HepG2 (cell line): Measurements from ENCODE around the gene DUS3L. TPM values are rescaled to one million over a fixed set of nuclear protein-coding genes. Genes with fewer than 3 reads are reported as not detected.

ENCODE experiments used
- ATAD3A ChIP-seq: sonication (generic); formaldehyde crosslinking; IDR thresholded peaks from 2 replicates; pipeline ENCODE4 v1.4.0; 2020; ENCODE audit warnings: missing genetic modification reagents
- BCLAF1 ChIP-seq: fragments of 450-650 bp; IDR thresholded peaks from 2 replicates; pipeline ENCODE4 v1.6.1; 2017; ENCODE audit warnings: mild to moderate bottlenecking
- CHCHD3 ChIP-seq: sonication (generic); formaldehyde crosslinking; IDR thresholded peaks from 2 replicates; pipeline ENCODE4 v1.8.0; 2022; ENCODE audit warnings: mild to moderate bottlenecking, missing genetic modification reagents, moderate library complexity
- DMAP1 ChIP-seq: IDR thresholded peaks from 2 replicates; pipeline ENCODE4 v1.6.1; 2016
- FOXP1 ChIP-seq, 2 experiments: fragments of 450-650 bp in 1 of 2; IDR thresholded peaks; 2 replicates each; pipeline ENCODE4 v1.6.1; 2017 to 2018; ENCODE audit warnings: antibody characterized with exemption in 1 of 2
- GLMP ChIP-seq: sonication (generic); formaldehyde crosslinking; IDR thresholded peaks from 2 replicates; pipeline ENCODE4 v1.9.0; 2021; ENCODE audit warnings: missing genetic modification reagents, mild to moderate bottlenecking, borderline replicate concordance
- HHEX ChIP-seq: IDR thresholded peaks from 2 replicates; pipeline ENCODE4 v1.6.1; 2016; ENCODE audit warnings: control low read depth
- KLF15 ChIP-seq: sonication (generic); formaldehyde crosslinking; IDR thresholded peaks from 2 replicates; pipeline ENCODE4 v1.8.1; 2023; ENCODE audit warnings: borderline replicate concordance, mild to moderate bottlenecking, inconsistent platforms, missing genetic modification reagents, mixed read lengths
- KLF16 ChIP-seq, 2 experiments: sonication (generic) in 1 of 2; formaldehyde crosslinking in 1 of 2; IDR thresholded peaks; 2 replicates each; pipeline versions ENCODE4 v1.6.1 to v1.8.0; 2016 to 2023; ENCODE audit warnings: missing genetic modification reagents in 2 of 2, missing compliant biosample characterization in 1 of 2
- KMT2A ChIP-seq: sonication (generic); formaldehyde crosslinking; IDR thresholded peaks from 2 replicates; pipeline ENCODE4 v1.4.0; 2020; ENCODE audit warnings: missing genetic modification reagents
- NR2F6 ChIP-seq, 2 experiments: IDR thresholded peaks; 2 replicates each; pipeline ENCODE4 v1.6.1; 2016; ENCODE audit warnings: antibody characterized with exemption in 1 of 2, mild to moderate bottlenecking in 1 of 2
- PATZ1 ChIP-seq: sonication (generic); formaldehyde crosslinking; IDR thresholded peaks from 2 replicates; pipeline ENCODE4 v1.4.0; 2020; ENCODE audit warnings: missing genetic modification reagents
- PPARG ChIP-seq: conservative IDR thresholded peaks from 2 replicates; pipeline ENCODE4 v1.6.1; 2016; ENCODE audit warnings: missing biosample characterization, missing genetic modification reagents
- RARG ChIP-seq: sonication (generic); formaldehyde crosslinking; IDR thresholded peaks from 2 replicates; pipeline ENCODE4 v1.4.0; 2020; ENCODE audit warnings: low read depth, mild to moderate bottlenecking, missing genetic modification reagents
- ZBTB1 ChIP-seq: sonication (generic); formaldehyde crosslinking; IDR thresholded peaks from 2 replicates; pipeline ENCODE4 v1.4.0; 2020; ENCODE audit warnings: missing genetic modification reagents, borderline replicate concordance
- ZFX ChIP-seq: sonication (generic); formaldehyde crosslinking; IDR thresholded peaks from 2 replicates; pipeline ENCODE4 v1.4.0; 2020; ENCODE audit warnings: mild to moderate bottlenecking, low read depth, missing genetic modification reagents, moderate library complexity
- ZNF20 ChIP-seq: sonication (generic); formaldehyde crosslinking; IDR thresholded peaks from 2 replicates; pipeline ENCODE4 v1.4.0; 2020; ENCODE audit warnings: mild to moderate bottlenecking, moderate library complexity, missing genetic modification reagents
- ZNF552 ChIP-seq: sonication (generic); formaldehyde crosslinking; IDR thresholded peaks from 2 replicates; pipeline ENCODE4 v1.9.0; 2022; ENCODE audit warnings: missing genetic modification reagents, mild to moderate bottlenecking, borderline replicate concordance
- ZNF558 ChIP-seq: sonication (generic); formaldehyde crosslinking; IDR thresholded peaks from 2 replicates; pipeline ENCODE4 v1.9.0; 2022; ENCODE audit warnings: mild to moderate bottlenecking, missing genetic modification reagents, borderline replicate concordance
- ZNF746 ChIP-seq: sonication (generic); formaldehyde crosslinking; IDR thresholded peaks from 2 replicates; pipeline ENCODE4 v1.8.0; 2022; ENCODE audit warnings: mild to moderate bottlenecking, missing genetic modification reagents
- ZNF782 ChIP-seq: sonication (generic); formaldehyde crosslinking; IDR thresholded peaks from 2 replicates; pipeline ENCODE4 v1.4.0; 2020; ENCODE audit warnings: missing genetic modification reagents, mild to moderate bottlenecking, borderline replicate concordance
- ZNF784 ChIP-seq: sonication (generic); formaldehyde crosslinking; IDR thresholded peaks from 2 replicates; pipeline ENCODE4 v1.5.1; 2020; ENCODE audit warnings: missing genetic modification reagents, mild to moderate bottlenecking, borderline replicate concordance
- ZSCAN20 ChIP-seq: sonication (generic); formaldehyde crosslinking; IDR thresholded peaks from 2 replicates; pipeline ENCODE4 v1.4.0; 2020; ENCODE audit warnings: missing genetic modification reagents, mild to moderate bottlenecking, borderline replicate concordance
- polyA plus RNA-seq, 8 experiments: library from polyadenylated mRNA; depleted of rRNA in 3 of 8; stranded (reverse) in 7 of 8; unstranded in 1 of 8; fragments of >200 nt; fragmentation: Illumina TruSeq in 4 of 8; extraction: Trizol in 4 of 8; gene quantifications; 2 replicates each; pipeline versions ENCODE4 v1.2.1 to v1.2.3, GENCODE V29; 2011 to 2016; ENCODE audit warnings: low read depth in 4 of 8, missing spikeins in 1 of 8, mixed read lengths in 1 of 8; ENCODE audit not compliant: insufficient read depth in 1 of 8
- total RNA-seq, 5 experiments: library from RNA; depleted of rRNA; stranded (reverse); fragments of >200 nt; fragmentation: Illumina TruSeq; extraction: Trizol; gene quantifications; 2 replicates each; pipeline ENCODE4 v1.2.3, GENCODE V29; 2016; ENCODE audit warnings: low read depth in 1 of 5

Gene DUS3L
- total and polyA plus RNA-seq, 2 of the 13 experiments (the other 11 are each of a cell fraction or from before 2014, with no cell fraction given): 13.3 to 25.1 TPM

- TF ChIP-seq PATZ1 (CRISPR knock-in tag) (peak; percentile 31; the same call in 1 of the 2 replicates), HHEX (CRISPR knock-in tag) (no peak), ZFX (CRISPR knock-in tag) (no peak), ZNF552 (CRISPR knock-in tag) (no peak), DMAP1 (no peak), ATAD3A (CRISPR knock-in tag) (no peak), ZNF784 (peak; percentile 52; the same call in 1 of the 2 replicates), CHCHD3 (CRISPR knock-in tag) (no peak), PPARG (peak; percentile 72; the same call in 1 of the 2 replicates), ZNF558 (no peak), KLF15 (CRISPR knock-in tag) (no peak), RARG (CRISPR knock-in tag) (no peak), ZBTB1 (no peak), GLMP (CRISPR knock-in tag) (no peak), FOXP1 (IDR thresholded peaks at IDR 0.05) (no peak), FOXP1 (CRISPR knock-in tag; IDR thresholded peaks at IDR 0.05) (0 out of 2 replicates have a peak, but pooled peaks have one; percentile 6), ZNF746 (CRISPR knock-in tag) (no peak), KLF16 (CRISPR knock-in tag; IDR thresholded peaks at IDR 0.05) (no peak), KMT2A (CRISPR knock-in tag) (peak; percentile 54; the same call in 1 of the 2 replicates), ZNF20 (CRISPR knock-in tag) (no peak), ZSCAN20 (no peak), BCLAF1 (no peak), NR2F6 (IDR thresholded peaks at IDR 0.05) (peak; percentile 50; the same call in 1 of the 2 replicates), NR2F6 (CRISPR knock-in tag; IDR thresholded peaks at IDR 0.05) (peak; percentile 67), ZNF782 (CRISPR knock-in tag) (no peak)
Measured at GRCh38 chr19:5839065-5840017, 48.4 kb upstream of the DUS3L start, which contains the start of gene FUT6 (continued).
